ENCODE measurements around the gene ORM2.
"Not testable (repeated sequence)": the region's sequence is repeated elsewhere in the genome, so short reads cannot be mapped to it uniquely, and the experiment has no call there.

ORM2 gene

GRCh38 chr9:114327749-114328148, 1.9 kb upstream of the ORM2 start:
- in situ Hi-C loops (cut with HindIII; ENCODE audit: low sequenced_read_pairs), result no loop called here

GRCh38 chr9:114328357-114328820, 1.3 kb upstream of the ORM2 start:
- in situ Hi-C loops (cut with HindIII; ENCODE audit: low sequenced_read_pairs), result not testable (repeated sequence)

GRCh38 chr9:114328937-114329624, 588 bp upstream of the ORM2 start:
- in situ Hi-C loops (cut with HindIII; ENCODE audit: low sequenced_read_pairs), result not testable (repeated sequence)

- in situ Hi-C loops (cut with HindIII; ENCODE audit: low sequenced_read_pairs), result no loop called here
Observed at GRCh38 chr9:114330636-114331035, 967 bp downstream of the ORM2 start.

GRCh38 chr9:114331229-114332195, 1.8 kb downstream of the ORM2 start:
- in situ Hi-C loops (cut with HindIII; ENCODE audit: low sequenced_read_pairs), result not testable (repeated sequence)

- in situ Hi-C loops (cut with HindIII; ENCODE audit: low sequenced_read_pairs), result not testable (repeated sequence)
Observed at GRCh38 chr9:114332474-114333040, 2.9 kb downstream of the ORM2 start.

GRCh38 chr9:114333718-114334117, 4.0 kb downstream of the ORM2 start:
- in situ Hi-C loops (cut with HindIII; ENCODE audit: low sequenced_read_pairs), result not testable (repeated sequence)

GRCh38 chr9:114334490-114334889, 4.8 kb downstream of the ORM2 start:
- in situ Hi-C loops (cut with HindIII; ENCODE audit: low sequenced_read_pairs), result no loop called here

- in situ Hi-C loops (cut with HindIII; ENCODE audit: low sequenced_read_pairs), result no loop called here
Observed at GRCh38 chr9:114335745-114336144, 6.1 kb downstream of the ORM2 start.

- in situ Hi-C loops (cut with HindIII; ENCODE audit: low sequenced_read_pairs), result no loop called here
Observed at GRCh38 chr9:114336157-114336556, 6.5 kb downstream of the ORM2 start.

GRCh38 chr9:114336699-114337395, 7.2 kb downstream of the ORM2 start:
- in situ Hi-C loops (cut with HindIII; ENCODE audit: low sequenced_read_pairs), result no loop called here

- in situ Hi-C loops (cut with HindIII; ENCODE audit: low sequenced_read_pairs), result no loop called here
Observed at GRCh38 chr9:114338187-114338586, 8.5 kb downstream of the ORM2 start.

- in situ Hi-C loops (cut with HindIII; ENCODE audit: low sequenced_read_pairs), result no loop called here
Observed at GRCh38 chr9:114339130-114339908, 9.7 kb downstream of the ORM2 start.

- in situ Hi-C loops (cut with HindIII; ENCODE audit: low sequenced_read_pairs), result no loop called here
Observed at GRCh38 chr9:114341152-114341830, 11.6 kb downstream of the ORM2 start.

GRCh38 chr9:114341991-114342390, 12.3 kb downstream of the ORM2 start:
- in situ Hi-C loops (cut with HindIII; ENCODE audit: low sequenced_read_pairs), result no loop called here

GRCh38 chr9:114342755-114343440, 13.2 kb downstream of the ORM2 start:
- in situ Hi-C loops (cut with HindIII; ENCODE audit: low sequenced_read_pairs), result no loop called here

- in situ Hi-C loops (cut with HindIII; ENCODE audit: low sequenced_read_pairs), result no loop called here
Observed at GRCh38 chr9:114343471-114344187, 14.0 kb downstream of the ORM2 start.

GRCh38 chr9:114344188-114344566, 14.5 kb downstream of the ORM2 start:
- in situ Hi-C loops (cut with HindIII; ENCODE audit: low sequenced_read_pairs), result no loop called here
